AG10803 (cell line): ENCODE results near the gene RAD51B.
A peak's percentile ranks its signal among the peaks of the same experiment; 100 is the strongest.

Source experiments
- DNase-seq: peaks from one replicate; pipeline ENCODE4 v3.0.0; 2010; ENCODE audit warnings: low read depth
- H3K4me3 ChIP-seq: 2 replicates; pipeline ENCODE4 v1.5.1; 2011; ENCODE audit warnings: mild to moderate bottlenecking, low read length, control low read depth
- TF ChIP-seq, protein P1 (sequence below): conservative IDR thresholded peaks from 2 replicates; pipeline ENCODE4 v1.5.1; 2011; ENCODE audit warnings: mild to moderate bottlenecking, low read length, control low read depth, inconsistent platforms

Gene RAD51B

DNA sequence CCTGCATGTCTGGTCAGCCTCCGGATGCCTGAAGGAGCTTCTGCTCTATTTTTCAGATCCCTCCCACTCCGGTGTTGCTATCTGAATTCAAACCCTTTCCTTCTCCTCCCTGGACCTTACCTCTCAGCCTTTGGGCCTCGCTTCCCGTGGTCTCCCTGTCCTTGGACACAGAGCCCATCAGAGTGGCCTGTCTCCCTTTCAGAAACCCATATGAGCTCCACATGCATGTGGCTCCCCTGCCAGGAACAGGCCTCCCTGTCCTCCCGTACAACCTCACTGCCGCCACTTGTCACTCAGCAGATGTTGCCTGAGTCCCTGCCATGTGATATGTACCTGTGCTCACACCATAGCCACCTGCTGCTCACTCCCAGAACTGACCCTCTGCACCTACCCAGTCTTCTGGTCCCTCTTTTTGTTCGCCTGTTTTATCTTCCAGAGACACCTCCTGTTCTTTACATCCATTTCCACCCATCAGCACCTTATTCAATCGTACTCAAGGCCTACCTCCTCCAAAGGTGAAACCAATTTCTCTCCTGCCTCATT, 790.7 kb downstream of the RAD51B start:
- TF ChIP-seq, protein P1, sequence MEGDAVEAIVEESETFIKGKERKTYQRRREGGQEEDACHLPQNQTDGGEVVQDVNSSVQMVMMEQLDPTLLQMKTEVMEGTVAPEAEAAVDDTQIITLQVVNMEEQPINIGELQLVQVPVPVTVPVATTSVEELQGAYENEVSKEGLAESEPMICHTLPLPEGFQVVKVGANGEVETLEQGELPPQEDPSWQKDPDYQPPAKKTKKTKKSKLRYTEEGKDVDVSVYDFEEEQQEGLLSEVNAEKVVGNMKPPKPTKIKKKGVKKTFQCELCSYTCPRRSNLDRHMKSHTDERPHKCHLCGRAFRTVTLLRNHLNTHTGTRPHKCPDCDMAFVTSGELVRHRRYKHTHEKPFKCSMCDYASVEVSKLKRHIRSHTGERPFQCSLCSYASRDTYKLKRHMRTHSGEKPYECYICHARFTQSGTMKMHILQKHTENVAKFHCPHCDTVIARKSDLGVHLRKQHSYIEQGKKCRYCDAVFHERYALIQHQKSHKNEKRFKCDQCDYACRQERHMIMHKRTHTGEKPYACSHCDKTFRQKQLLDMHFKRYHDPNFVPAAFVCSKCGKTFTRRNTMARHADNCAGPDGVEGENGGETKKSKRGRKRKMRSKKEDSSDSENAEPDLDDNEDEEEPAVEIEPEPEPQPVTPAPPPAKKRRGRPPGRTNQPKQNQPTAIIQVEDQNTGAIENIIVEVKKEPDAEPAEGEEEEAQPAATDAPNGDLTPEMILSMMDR, result no peak
- DNase-seq, result no peak
- H3K4me3 ChIP-seq, result no peak overlapping the region

DNA sequence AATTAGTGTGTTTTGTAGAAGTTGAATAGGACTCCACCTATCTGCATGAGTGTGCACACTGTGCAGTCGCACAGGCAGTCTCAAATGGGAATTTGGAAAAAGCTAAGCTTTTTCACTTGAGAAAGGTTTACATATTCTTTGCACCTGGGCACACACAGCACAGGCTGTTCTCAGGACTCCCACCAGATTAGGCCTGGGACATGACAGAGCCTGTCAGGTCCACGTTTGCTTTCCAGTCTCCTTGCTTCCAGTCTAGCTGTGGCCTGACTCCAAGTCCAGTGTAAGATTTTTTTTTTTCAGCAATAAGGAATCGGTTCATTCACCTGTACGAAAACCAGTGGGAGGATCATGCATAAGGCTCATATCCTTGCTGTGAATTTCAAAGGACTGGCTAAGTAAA, 792.0 kb downstream of the RAD51B start:
- TF ChIP-seq, protein P1, result no peak
- DNase-seq, result no peak
- H3K4me3 ChIP-seq, result no peak overlapping the region

DNA sequence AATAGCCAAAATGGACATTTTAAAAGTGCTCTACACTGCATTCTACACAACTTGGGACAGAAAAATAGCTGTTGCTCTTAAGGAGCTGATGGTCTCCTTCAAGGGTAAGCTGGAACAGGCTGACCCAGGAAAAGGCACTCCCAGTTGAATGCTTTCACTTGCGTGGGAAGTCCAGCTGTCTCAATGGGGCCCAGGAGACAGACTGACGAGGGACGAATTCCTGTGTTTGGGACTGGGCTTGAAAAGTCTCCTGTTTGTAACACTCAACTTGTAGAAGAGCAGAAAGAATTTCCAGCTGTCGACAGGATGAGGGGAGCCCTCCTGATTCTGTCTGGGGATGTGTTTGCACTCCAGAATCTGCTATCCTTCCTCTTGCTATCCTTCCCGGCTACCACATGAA, 792.5 kb downstream of the RAD51B start:
- peak; percentile 80 for DNase-seq
- no peak overlapping the region for H3K4me3 ChIP-seq
- TF ChIP-seq, protein P1, result no peak

DNA sequence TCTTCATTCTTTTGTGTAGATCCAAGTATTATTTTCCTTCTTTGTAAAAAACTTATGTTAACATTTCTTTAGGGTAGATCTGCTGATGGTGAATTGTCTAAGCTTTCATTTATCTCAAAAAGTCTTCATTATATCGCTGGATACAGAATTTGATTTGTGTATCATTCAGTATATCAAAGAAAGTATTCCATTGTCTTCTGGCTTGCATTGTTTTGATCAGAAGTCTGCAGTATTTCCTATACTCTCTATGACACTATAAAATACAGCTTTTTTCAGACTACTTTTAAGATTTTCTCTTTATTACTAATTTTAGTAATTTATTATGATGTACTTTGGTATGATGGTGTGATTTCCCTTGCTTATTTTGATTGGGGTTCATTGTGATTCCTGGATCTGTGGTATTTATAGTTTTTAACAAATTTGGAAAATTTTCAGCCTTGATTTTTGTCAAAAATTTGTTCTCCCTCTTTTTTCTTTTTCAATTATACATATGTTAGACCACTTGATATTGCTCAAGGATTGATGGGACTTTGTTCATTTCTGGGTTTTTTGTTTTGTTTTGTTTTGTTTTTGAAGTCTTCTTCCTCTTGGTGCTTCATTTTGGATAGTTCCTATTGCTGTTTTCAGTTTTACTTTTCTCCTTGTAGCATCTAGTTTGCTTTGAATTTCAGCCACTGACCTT, 796.8 kb downstream of the RAD51B start:
- TF ChIP-seq, protein P1, result no peak

DNA sequence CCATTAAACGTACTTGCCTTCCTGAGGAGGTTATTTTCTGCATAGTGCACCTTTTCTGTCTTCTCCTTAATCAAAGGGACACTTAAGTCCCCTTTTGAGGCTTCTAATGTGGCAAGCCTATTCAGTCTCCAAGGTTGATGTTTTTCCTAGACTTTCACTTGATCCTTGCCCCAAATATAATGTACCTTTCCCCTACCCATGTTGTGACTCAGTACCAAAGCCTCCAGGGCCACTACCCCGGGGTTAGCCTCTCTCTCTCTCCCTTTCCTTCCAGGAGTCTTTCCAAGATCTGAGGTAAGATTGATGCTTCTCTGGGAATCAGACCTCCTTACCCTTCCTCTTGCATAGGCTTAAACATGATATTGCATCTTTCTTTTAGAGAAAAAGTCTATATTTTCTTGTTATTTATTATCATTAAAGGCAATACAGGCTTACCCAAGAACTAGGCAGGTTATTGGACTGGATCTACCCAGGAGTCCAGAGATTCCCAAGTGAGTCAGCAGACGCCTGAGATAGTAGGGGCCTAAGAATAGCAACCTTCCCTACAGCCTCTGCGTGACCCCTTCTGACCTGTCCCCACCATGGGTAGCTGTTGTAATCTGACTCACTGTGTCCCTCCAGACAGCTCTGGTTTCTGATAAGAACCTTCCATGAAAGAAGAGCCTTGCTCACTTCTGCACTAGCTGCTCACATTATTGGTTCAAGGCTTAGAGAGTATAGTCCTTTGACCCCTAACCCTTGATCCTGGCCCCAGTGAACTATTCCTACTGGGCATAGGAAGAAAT, 800.4 kb downstream of the RAD51B start:
- TF ChIP-seq, protein P1, result no peak
- no peak overlapping the region for H3K4me3 ChIP-seq
- no peak for DNase-seq

More for the DNA sequence above, 796.8 kb downstream of the RAD51B start:
- H3K4me3 ChIP-seq, result no peak overlapping the region
- DNase-seq, result no peak

DNA sequence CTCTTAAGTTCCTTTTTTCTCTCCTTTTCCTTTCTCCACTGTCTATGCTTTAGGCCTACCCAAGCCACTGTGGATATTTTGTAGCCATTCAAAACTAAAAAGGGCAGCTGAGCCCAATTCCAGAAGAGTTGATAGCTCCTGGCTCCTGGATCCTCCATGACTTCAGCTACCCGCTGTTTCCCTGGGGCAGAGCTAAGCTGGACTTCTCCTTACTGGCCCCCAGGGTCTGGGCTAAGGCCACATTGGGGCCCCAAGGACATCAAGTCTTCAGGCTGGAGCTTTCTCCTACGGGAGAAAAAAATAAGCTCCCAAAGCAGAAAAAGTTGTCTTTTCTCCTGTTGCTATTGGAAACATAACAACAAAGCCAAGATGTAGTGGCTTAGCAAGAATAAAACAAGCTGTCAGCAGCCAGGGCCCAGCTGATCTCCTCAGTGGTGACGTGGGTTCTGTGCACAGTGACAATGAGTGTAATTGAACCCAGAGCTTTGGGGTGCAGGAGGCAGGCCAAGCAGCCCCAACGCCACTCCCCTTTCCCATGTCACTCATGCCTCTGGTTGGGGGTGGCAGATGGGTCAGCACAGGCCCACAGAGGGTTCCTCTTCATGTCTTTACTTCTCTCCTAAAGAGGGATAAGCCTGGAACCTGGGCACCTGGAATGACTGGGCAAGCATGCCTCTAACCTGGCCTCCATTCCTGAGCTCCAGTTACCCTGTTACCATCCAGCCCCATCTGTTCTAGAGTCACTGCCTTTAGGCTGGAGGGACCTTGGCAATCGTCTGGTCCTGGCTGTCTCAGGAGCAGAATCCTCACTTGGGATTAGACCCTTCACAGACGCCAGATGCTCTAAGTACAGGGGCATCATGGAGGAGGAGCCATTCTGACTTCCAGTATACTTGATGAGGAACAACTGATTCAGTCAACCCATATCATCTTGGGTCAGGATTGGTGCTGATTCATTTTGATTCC, 802.1 kb downstream of the RAD51B start:
- no peak overlapping the region for H3K4me3 ChIP-seq
- DNase-seq, result peak; percentile 93
- TF ChIP-seq, protein P1, result no peak
